Glomerular visceral epithelial cell (primary cell): ENCODE results near the gene GPC5.
"Not testable (repeated sequence)": the region's sequence is repeated elsewhere in the genome, so short reads cannot be mapped to it uniquely, and the experiment has no call there.

Experiments used
- DNase-seq: peaks from one replicate; pipeline ENCODE4 v3.0.0-alpha.2; 2016; ENCODE audit errors: extremely low spot score

The GPC5 gene

DNA sequence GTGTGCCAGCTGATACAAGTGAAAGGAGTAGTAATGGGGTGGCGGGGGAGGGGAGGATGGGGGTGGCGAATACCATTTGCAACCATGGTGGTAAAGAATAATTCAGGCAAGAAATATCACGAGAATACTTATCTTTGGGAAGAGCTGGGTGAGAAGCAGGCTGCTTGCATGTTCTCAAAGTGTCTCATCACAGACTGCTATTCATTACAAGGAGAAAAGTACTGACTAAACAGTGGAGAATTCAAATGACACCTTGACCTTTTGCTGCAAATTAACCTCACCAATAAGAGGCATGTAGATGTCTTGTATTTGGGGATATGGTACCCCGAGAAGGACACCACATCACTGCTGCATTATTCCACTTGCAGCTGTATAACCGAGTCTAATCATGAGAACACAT, 1242.5 kb downstream of the GPC5 start:
- no peak for DNase-seq

GRCh38 chr13:92649140-92649813, 1250.9 kb downstream of the GPC5 start:
- no peak for DNase-seq

GRCh38 chr13:92656103-92656502, 1257.7 kb downstream of the GPC5 start:
- no peak for DNase-seq

DNA sequence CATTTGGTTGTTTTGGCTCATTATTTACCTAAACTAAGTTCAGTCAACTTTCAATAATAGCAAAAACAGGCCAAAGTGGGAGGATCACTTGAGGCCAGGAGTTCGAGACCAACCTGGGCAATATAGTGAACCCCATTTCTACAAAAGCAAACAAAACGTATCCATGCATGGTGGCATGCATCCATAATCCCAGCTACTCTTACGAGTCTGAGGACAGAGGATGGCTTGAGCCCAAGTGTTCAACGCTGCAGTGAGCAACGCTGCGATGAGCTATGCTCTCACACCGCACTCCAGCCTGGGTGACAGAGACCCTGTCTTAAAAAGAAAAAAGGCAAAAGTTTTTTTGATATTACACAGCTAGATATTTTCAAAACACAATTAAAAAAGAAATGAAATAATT, 1258.2 kb downstream of the GPC5 start:
- no peak for DNase-seq

DNA sequence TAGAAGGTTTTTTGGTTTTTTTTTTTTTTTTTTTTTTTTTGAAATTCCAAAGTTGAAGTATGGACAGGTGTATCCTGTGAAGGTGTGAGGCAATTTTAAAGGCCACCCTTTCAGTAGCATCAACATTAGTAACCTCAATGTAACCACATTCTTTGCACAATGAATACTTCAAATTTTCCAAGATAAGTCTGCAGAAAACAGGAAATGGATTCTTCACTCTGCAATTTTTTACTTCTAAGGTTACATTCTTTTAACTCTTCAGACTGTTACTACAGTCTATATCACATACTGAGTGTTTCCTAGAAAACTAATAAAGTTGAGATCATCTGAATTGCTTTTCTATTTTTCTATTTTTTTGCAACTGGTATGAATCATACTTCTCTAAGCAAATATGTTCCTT, 1259.1 kb downstream of the GPC5 start:
- peak; percentile 11 for DNase-seq

- no peak for DNase-seq
Measured at GRCh38 chr13:92658293-92658692, 1259.9 kb downstream of the GPC5 start.

DNA sequence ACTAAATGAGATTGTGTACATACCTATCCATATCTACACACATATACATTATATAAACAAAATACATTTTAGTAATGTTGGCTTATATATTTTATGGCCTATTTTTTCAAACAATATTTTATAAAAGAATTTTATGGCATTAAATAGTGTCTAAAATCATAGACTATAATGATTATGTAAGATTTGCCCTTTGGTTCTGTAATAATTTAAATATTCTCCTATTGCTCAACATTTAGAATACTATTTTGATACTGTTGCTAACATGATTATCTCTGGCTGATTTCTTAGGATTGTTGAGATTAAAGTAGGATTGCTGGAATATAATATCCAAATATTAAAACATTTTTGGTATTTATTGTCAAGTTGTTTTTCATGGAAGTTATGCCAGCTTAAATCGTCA, 1263.0 kb downstream of the GPC5 start:
- no peak for DNase-seq

DNA sequence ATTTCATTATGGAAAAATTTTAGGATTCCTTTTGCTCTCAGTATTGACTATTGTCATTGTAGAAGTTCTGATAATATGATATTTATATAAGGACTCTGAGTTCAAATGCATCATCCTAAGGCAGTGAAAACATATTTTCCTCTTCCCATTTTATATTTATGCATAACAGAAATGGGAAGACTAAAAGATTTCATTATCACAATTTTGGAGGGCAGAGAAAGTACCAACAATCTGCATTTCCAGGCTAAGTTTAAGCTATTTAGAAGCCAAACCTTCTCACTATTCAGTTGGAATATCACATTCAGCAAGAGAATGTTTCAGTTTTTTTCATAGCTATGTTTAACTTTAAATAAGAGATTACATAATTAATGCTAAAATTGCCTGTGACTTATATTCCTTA, 1269.7 kb downstream of the GPC5 start:
- DNase-seq: no peak

DNA sequence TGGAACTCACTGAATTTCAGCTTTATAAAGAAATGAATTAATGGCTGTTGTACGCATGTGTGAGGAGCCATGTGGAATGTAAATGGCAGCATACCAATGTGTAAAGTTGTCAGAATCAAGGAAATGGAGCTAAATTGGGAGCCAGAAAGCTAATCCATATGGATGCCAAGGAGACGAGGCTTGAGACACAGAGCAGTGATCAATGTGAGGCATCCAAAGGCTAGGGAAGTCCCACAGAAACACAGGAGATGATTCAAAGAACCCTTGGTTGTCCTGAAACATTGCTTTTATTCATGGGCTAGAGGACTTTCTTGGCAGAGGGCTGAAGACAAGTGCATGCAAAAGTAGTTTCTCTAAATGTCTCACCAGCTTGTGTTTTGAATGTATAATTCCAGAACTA, 1271.7 kb downstream of the GPC5 start:
- DNase-seq: no peak

DNA sequence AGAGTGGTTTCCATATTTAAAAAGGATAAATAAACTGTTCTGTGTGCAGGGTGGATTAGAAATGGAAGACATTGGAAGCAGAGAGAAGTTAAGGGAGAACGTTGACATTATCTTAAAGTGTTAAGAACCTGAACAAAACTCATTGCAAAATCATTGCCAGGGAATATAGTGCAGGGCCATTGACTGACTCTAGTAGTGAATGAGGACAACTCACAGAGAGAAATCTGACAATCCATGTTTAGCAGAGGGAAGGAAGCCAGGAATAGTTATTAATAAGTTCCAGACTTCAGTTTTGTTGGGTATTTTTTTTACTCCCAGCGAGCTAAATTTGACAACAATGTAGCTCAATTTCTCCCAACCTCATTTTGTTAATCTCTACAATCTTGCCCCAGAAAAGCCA, 1273.4 kb downstream of the GPC5 start:
- DNase-seq: no peak

GRCh38 chr13:92676246-92676645, 1277.8 kb downstream of the GPC5 start:
- no peak for DNase-seq

DNA sequence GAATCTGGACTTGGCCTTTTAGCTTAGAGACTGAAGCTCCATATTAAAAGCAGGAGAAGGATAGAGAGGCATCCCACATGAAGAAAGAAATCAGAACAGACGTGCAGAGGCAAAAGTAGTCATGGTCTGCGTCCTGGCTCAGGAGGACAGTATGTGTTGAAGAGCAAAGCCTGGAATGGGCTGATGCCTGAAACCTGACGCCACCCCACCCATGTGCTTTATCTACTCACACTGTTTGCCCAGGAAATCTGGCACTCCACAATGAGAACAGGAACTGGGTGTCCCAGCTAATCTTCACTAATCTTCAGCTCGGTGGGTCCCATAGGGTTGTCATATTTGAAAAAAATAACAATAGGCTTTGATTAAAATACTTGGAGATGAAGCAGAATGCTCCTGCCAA, 1279.2 kb downstream of the GPC5 start:
- DNase-seq: no peak

- no peak for DNase-seq
Measured at GRCh38 chr13:92679602-92680001, 1281.2 kb downstream of the GPC5 start.

DNA sequence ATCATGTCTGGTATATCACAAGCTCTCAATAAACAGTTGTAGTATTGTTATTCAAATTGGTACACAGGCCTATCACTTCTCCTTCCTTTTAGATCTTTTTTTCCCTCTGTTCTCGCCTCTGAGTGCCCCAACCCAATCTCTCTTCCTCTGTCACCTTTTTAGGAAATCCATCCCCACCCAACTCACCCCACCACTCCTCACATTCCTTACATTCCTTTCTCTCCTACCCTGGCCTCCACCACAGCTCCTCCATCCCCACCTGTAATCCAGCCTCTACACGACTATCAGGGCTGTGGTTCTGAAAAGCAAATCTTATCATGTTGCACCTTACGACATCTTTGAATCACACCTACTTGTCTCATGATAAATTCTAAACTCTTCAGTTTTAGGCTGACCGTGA, 1282.8 kb downstream of the GPC5 start:
- DNase-seq: no peak

DNA sequence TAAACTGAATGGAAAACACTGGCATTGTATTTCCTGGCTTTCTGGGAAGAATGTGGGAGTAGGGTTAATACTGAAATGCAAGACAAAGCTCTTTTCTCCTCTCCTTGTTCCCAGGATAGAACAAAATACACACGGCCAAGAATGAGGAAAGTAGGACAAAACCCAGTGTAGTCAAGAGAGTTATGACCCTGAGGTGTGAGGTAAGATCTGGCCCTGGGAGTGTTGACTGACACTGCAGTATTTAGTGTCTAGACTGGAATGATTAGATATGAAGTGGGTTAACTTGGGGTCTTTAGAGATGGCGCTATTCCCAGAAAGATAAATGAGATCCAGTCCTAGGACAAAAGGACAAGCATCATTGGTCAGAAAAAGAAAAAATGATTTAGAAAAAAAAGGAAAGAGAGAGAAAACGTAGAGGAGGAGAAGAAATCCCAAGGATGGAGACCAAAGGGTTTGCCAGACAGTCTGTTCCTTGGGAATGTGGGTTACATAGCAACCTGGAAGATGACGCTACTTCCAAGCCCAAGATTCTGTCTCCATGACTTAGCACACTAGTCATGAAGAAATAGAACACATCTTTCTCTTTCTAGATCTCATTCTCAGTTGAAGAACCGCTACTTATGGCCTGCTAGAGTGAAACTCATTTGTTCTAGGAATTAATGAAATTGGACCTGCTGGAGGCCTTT, 1284.6 kb downstream of the GPC5 start:
- no peak for DNase-seq

GRCh38 chr13:92694047-92694446, 1295.6 kb downstream of the GPC5 start:
- no peak for DNase-seq

GRCh38 chr13:92695827-92696226, 1297.4 kb downstream of the GPC5 start:
- not testable (repeated sequence) for DNase-seq

- DNase-seq: peak; percentile 10
Measured at GRCh38 chr13:92716749-92717148, 1318.3 kb downstream of the GPC5 start.

DNA sequence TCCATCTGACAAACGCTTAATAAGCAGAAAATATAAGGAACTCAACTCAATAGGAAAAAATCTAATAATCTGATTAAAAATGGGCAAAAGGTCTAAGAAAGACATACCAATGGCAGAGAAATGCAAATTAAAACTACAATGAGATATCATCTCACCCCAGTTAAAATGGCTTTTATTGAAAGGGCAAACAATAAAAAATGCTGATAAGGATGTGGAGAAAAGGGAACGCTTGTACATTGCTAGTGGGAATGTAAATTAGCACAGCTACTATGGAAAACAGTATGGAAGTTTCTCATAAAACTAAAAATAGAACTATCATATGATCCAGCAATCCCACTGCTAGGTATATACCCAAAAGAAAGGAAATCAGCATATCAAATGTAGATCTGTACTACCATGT, 1319.4 kb downstream of the GPC5 start:
- DNase-seq: no peak

- DNase-seq: no peak
Measured at GRCh38 chr13:92719868-92720267, 1321.4 kb downstream of the GPC5 start.

GRCh38 chr13:92721620-92722019, 1323.2 kb downstream of the GPC5 start:
- DNase-seq: no peak

GRCh38 chr13:92727118-92727517, 1328.7 kb downstream of the GPC5 start:
- DNase-seq: no peak

DNA sequence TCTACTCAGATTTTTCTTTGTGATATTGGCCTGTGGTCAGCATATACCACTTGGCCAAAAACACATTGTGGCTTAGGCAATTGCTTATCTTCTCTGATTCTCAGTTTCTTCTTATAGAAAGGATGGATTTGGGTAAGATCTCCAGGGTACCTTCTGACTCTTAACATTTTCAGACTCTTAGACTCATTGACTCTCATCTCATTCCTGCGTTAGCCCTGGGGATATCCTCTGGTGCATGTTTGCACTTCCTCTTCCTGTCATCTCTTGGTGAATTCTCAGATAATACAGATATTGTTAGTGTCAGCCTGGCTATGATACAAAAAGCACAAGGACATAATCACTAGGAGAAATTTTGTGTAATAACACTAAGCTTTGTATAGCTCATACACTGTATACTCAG, 1335.6 kb downstream of the GPC5 start:
- no peak for DNase-seq

- DNase-seq: no peak
Measured at GRCh38 chr13:92734545-92734944, 1336.1 kb downstream of the GPC5 start.
